ENCODE results near the gene COL6A3.
A peak's percentile ranks its signal among the peaks of the same experiment; 100 is the strongest.

Gene COL6A3

GRCh38 chr2:237345891-237346640 lies 67.9 kb downstream of the COL6A3 start:
- no peak for DNase-seq

GRCh38 chr2:237345411-237345810 lies 68.6 kb downstream of the COL6A3 start:
- DNase-seq: no peak

GRCh38 chr2:237344942-237345341 lies 69.0 kb downstream of the COL6A3 start:
- no peak for DNase-seq

- no peak for DNase-seq
Measured at GRCh38 chr2:237343993-237344392, 70.0 kb downstream of the COL6A3 start.

GRCh38 chr2:237341872-237342271 lies 72.1 kb downstream of the COL6A3 start:
- DNase-seq: peak; percentile 16

- no peak for DNase-seq
Measured at GRCh38 chr2:237337586-237337985, 76.4 kb downstream of the COL6A3 start.

GRCh38 chr2:237336131-237336530 lies 77.8 kb downstream of the COL6A3 start:
- DNase-seq: no peak

GRCh38 chr2:237333748-237334147 lies 80.2 kb downstream of the COL6A3 start:
- no peak for DNase-seq

- no peak for DNase-seq
Measured at GRCh38 chr2:237330541-237330940, 83.4 kb downstream of the COL6A3 start.

GRCh38 chr2:237327175-237327950 lies 86.6 kb downstream of the COL6A3 start:
- DNase-seq: no peak

- no peak for DNase-seq
Measured at GRCh38 chr2:237326266-237327171, 87.4 kb downstream of the COL6A3 start.

- DNase-seq: no peak
Measured at GRCh38 chr2:237324837-237325236, 89.1 kb downstream of the COL6A3 start.

- DNase-seq: no peak
Measured at GRCh38 chr2:237324405-237324831, 89.5 kb downstream of the COL6A3 start.

GRCh38 chr2:237323656-237324055 lies 90.3 kb downstream of the COL6A3 start:
- no peak for DNase-seq

GRCh38 chr2:237322564-237322963 lies 91.4 kb downstream of the COL6A3 start:
- no peak for DNase-seq

- DNase-seq: no peak
Measured at GRCh38 chr2:237321746-237322145, 92.2 kb downstream of the COL6A3 start.

GRCh38 chr2:237320801-237321560 lies 93.0 kb downstream of the COL6A3 start:
- no peak for DNase-seq

- no peak for DNase-seq
Measured at GRCh38 chr2:237319887-237320286, 94.1 kb downstream of the COL6A3 start.

GRCh38 chr2:237319086-237319820 lies 94.7 kb downstream of the COL6A3 start:
- no peak for DNase-seq

GRCh38 chr2:237316339-237316738 lies 97.6 kb downstream of the COL6A3 start:
- no peak for DNase-seq

- no peak for DNase-seq
Measured at GRCh38 chr2:237315829-237316225, 98.1 kb downstream of the COL6A3 start.
